RCC 7860 (cell line): ENCODE results near the gene MMP1.

Experiments
- DNase-seq: peaks from one replicate; pipeline ENCODE4 v3.0.0-alpha.2; 2015; ENCODE audit warnings: low spot score
- FAIRE-seq: peaks from 2 replicates; lab custom pipeline; 2012; peaks lifted over from hg19 to GRCh38; lab: Jason Lieb, UNC

MMP1 gene

GRCh38 chr11:102798012-102798746 lies at the start of gene MMP1:
TSS of gene MMP1 (minus strand) at chr11:102798160. CDS start at chr11:102798092, 68 bp downstream.
- FAIRE-seq (peak; percentile 25), DNase-seq (peak; percentile 42)

- FAIRE-seq = peak; percentile 52
- DNase-seq = peak; percentile 39
These were observed 48.3 kb upstream of the MMP1 start for GRCh38 chr11:102846292-102846691.

- no peak for FAIRE-seq
- peak; percentile 10 for DNase-seq
These were observed 45.5 kb upstream of the MMP1 start, which contains the start of gene MMP3 for GRCh38 chr11:102843489-102843888. TSS of gene MMP3 (minus strand) at chr11:102843609. CDS start at chr11:102843546, 63 bp downstream.

- no peak for DNase-seq
- no peak for FAIRE-seq
These were observed 45.0 kb upstream of the MMP1 start for GRCh38 chr11:102842930-102843329.

GRCh38 chr11:102840018-102840417 lies 42.1 kb upstream of the MMP1 start:
- DNase-seq (no peak), FAIRE-seq (no peak)

GRCh38 chr11:102837646-102838045 lies 39.7 kb upstream of the MMP1 start:
- no peak for DNase-seq

GRCh38 chr11:102837156-102837555 lies 39.2 kb upstream of the MMP1 start:
- no peak for DNase-seq
- no peak for FAIRE-seq

More at GRCh38 chr11:102837646-102838045, 39.7 kb upstream of the MMP1 start:
- FAIRE-seq = no peak

- FAIRE-seq (no peak), DNase-seq (no peak)
These were observed 38.4 kb upstream of the MMP1 start for GRCh38 chr11:102836290-102836875.

GRCh38 chr11:102833731-102834130 lies 35.8 kb upstream of the MMP1 start:
- FAIRE-seq = no peak

GRCh38 chr11:102832612-102833011 lies 34.7 kb upstream of the MMP1 start:
- DNase-seq (no peak), FAIRE-seq (no peak)

More at GRCh38 chr11:102833731-102834130, 35.8 kb upstream of the MMP1 start:
- no peak for DNase-seq

- no peak for DNase-seq
- no peak for FAIRE-seq
These were observed 33.8 kb upstream of the MMP1 start for GRCh38 chr11:102831489-102832440.

- peak; percentile 54 for FAIRE-seq
- DNase-seq = no peak
These were observed 33.1 kb upstream of the MMP1 start for GRCh38 chr11:102831128-102831488.

GRCh38 chr11:102830001-102830727 lies 32.2 kb upstream of the MMP1 start:
- DNase-seq (no peak), FAIRE-seq (no peak)

GRCh38 chr11:102829316-102830000 lies 31.5 kb upstream of the MMP1 start:
- FAIRE-seq (no peak), DNase-seq (no peak)

GRCh38 chr11:102824556-102824955 lies 26.6 kb upstream of the MMP1 start:
- DNase-seq = no peak
- no peak for FAIRE-seq

- DNase-seq = no peak
- FAIRE-seq = no peak
These were observed 21.5 kb upstream of the MMP1 start for GRCh38 chr11:102819491-102819890.

GRCh38 chr11:102813484-102813883 lies 15.5 kb upstream of the MMP1 start:
- FAIRE-seq (no peak), DNase-seq (no peak)

- no peak for FAIRE-seq
These were observed 14.2 kb upstream of the MMP1 start for GRCh38 chr11:102812188-102812587.

GRCh38 chr11:102810950-102811660 lies 13.1 kb upstream of the MMP1 start:
- peak; percentile 24 for DNase-seq
- peak; percentile 61 for FAIRE-seq

More at GRCh38 chr11:102812188-102812587, 14.2 kb upstream of the MMP1 start:
- no peak for DNase-seq
